GM10266 (cell line): ENCODE data around the gene PC.

Source experiments
- DNase-seq: peaks from one replicate; pipeline ENCODE4 v3.0.0; 2012; ENCODE audit errors: extremely low spot score
- TF ChIP-seq, protein P1 (sequence below): IDR thresholded peaks from 2 replicates; pipeline ENCODE4 v1.5.1; 2012; ENCODE audit warnings: mild to moderate bottlenecking, low read depth; ENCODE audit not compliant: control insufficient read depth, insufficient read depth; ENCODE audit errors: missing control alignments

The PC gene

DNA sequence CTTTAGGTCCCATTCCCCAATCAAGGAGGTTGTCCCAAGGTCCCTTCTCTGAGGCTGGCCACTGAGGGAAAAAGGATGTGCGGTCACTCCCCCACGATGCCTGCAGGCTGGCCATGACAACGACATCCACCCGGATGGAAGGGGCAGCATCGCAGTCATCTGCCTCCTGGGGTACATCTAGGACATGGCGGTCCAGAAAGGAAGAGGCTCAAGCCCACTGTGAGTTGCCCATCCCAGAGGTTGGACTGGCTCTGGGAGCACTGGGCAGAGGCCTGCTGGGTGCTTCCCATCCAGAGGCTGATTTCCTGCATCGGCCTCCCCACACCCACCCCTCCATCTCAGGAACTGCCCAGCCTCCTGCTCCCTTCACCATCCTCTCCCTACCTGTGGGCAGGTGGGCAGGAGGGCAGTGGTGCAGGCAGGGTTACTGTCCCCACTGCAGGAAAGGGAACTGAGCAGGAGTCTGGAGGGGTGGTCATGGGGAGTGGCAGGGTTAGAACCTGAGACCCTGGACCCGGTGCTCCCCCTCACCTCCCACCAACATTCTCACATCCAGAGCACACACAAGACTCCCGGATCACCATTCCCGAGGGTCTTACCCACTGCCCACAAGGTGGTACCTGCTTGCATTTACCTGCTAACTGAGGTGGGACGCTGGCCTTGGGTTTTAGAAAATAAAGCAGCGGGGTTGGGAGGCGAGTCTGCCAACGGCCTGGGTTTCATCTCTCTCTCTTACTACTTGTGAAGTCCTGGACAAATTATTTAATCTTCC is 110.5 kb downstream of the PC start:
- no peak for DNase-seq
- TF ChIP-seq, protein P1, sequence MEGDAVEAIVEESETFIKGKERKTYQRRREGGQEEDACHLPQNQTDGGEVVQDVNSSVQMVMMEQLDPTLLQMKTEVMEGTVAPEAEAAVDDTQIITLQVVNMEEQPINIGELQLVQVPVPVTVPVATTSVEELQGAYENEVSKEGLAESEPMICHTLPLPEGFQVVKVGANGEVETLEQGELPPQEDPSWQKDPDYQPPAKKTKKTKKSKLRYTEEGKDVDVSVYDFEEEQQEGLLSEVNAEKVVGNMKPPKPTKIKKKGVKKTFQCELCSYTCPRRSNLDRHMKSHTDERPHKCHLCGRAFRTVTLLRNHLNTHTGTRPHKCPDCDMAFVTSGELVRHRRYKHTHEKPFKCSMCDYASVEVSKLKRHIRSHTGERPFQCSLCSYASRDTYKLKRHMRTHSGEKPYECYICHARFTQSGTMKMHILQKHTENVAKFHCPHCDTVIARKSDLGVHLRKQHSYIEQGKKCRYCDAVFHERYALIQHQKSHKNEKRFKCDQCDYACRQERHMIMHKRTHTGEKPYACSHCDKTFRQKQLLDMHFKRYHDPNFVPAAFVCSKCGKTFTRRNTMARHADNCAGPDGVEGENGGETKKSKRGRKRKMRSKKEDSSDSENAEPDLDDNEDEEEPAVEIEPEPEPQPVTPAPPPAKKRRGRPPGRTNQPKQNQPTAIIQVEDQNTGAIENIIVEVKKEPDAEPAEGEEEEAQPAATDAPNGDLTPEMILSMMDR: no peak

DNA sequence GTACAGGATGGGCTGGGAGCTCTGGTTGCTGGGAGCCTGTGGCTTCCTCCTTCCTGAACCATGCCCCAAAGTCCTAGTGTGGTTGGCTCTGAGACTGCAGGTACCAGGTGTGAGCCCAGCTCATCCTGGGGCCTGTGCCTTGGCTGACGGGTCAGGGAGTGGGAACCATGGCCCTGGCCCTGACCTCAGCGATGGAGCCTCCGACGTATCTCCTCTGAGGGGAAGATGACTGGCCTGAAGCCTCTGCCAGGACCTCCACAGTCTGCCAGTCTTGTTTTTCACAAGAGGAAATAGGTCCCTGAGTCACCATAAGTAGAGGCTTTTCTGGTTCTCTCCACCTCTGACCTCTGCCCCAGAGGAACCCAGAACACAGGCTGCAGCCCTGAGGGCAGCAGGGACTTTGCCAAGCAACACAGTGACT is 111.5 kb downstream of the PC start:
- DNase-seq: no peak
- TF ChIP-seq, protein P1: no peak

DNA sequence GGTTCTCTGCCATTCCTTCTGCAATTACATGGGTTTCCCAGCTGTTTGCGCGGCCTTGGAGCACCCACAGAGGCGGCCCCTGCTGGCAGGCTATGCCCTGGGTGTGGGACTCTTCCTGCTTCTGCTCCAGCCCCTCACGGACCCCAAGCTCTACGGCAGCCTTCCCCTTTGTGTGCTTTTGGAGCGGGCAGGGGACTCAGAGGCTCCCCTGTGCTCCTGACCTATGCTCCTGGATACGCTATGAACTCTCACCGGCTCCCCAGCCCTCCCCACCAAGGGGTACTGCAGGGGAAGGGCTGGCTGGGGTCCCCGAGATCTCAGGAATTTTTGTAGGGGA is 112.3 kb downstream of the PC start:
- TF ChIP-seq, protein P1: no peak
- no peak for DNase-seq

DNA sequence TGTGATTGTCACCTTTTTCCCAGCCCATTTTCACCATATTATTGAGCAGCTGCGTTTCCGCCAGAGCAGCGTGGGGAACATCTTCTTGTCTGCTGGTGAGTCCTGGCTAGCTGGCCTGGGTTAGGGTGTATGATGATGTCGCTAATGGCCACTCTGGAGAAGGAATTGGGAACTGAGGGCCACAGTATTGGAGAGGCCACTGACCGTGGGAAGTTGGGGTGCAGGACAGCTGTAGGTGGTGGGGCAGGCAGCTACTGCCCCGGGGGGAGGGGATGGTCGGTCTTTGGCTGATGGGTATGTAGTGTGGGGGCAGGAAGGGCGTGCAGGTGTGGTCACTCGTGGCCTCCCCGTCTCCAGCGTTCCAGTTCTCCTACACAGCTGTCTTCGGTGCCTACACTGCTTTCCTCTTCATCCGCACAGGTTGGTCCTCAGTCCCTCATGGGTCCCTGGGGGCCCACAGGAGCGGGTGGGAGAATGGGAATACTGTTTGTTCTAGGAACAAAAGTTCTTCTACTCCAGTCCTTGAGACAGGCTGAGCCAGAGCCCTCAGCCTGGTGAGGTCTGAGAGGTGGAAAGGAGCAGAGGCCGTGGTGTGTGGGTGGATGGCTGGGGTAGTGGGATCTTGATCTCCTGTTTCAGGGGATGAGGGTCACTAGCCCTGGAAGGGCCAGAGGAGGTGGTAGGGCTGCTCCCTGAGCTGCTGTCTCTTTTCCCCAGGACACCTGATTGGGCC is 112.9 kb downstream of the PC start:
- DNase-seq: no peak
- TF ChIP-seq, protein P1: no peak

DNA sequence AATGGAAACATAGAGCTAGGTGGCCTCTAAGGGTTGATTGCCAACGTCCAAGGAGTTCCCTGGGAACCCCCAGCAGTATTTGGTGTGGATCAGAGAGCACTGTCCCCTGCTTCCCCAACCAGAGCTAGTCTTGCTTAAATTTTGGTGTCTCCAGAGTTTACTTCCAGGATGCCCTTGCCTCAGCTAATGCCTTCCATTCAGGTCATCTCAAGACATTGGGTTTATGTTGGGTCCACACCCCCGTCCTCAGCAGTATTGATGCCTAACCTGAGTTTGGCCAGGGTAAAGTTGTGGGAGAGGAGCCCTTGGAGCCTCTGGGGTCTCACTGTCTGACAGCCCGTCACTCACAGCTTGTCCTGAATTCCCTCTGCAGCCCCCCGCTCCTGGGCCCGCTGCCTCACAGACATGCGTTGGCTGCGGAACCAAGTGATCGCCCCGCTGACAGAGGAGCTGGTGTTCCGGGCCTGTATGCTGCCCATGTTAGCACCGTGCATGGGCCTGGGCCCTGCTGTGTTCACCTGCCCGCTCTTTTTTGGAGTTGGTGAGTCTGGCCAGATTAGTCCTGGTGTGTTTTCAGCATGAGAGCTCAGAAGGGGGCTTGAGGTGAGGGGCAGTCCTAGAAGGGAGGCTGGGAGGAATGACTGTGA is 113.6 kb downstream of the PC start:
- no peak for DNase-seq
- TF ChIP-seq, protein P1: no peak

DNA sequence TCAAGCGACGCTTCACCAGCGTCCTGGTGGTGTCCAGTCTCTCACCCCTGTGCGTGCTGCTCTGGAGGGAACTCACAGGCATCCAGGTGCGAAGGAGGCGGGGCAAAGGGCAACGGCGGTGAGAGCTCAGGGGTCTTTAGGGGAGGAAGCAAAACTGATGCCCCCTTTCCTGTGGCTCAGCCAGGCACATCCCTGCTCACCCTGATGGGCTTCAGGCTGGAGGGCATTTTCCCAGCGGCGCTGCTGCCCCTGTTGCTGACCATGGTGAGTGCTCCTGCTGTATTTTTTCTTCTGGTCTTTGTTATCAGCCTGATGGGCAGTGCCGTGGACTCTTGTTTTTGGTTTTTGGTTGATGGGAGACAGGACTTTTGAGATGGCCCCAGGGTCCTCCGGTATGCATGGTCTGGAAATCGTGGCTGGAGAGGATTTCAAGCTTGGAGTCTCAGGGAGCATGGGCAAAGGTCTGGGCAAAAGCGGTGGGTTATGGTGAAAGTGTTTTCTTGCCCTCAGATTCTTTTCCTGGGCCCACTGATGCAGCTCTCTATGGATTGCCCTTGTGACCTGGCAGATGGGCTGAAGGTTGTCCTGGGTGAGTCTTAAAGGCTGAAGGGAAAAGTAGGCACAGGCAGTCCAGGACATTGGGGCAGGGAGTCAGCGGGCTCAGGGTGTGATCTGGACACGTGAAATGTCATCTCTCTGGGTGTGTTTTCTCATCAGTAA is 114.2 kb downstream of the PC start:
- DNase-seq: no peak
- TF ChIP-seq, protein P1: no peak
